Erythroblast (primary cell): ENCODE data around the gene COL6A1.

Experiments used
- DNase-seq, 2 experiments: peaks; one replicate each; lab custom pipeline; 2025; lab: John Stamatoyannopoulos, UW
- GATA1 ChIP-seq: IDR thresholded peaks from 2 replicates; pipeline ENCODE4 v1.6.1; 2011; ENCODE audit warnings: low read depth, mild to moderate bottlenecking, control low read depth, low read length, moderate library complexity
- POLR2A ChIP-seq: IDR thresholded peaks from 2 replicates; pipeline ENCODE4 v1.6.1; 2011; ENCODE audit warnings: mild to moderate bottlenecking, low read length

Gene COL6A1

GRCh38 chr21:45995686-45996179 lies 14.2 kb downstream of the COL6A1 start:
- TF ChIP-seq GATA1 (no peak), POLR2A (no peak)
- DNase-seq, result no peak

GRCh38 chr21:45996311-45997204 lies 15.0 kb downstream of the COL6A1 start:
- DNase-seq, result no peak
- TF ChIP-seq GATA1 (no peak), POLR2A (no peak)

GRCh38 chr21:45997205-45997494 lies 15.6 kb downstream of the COL6A1 start:
- DNase-seq, result no peak

DNA sequence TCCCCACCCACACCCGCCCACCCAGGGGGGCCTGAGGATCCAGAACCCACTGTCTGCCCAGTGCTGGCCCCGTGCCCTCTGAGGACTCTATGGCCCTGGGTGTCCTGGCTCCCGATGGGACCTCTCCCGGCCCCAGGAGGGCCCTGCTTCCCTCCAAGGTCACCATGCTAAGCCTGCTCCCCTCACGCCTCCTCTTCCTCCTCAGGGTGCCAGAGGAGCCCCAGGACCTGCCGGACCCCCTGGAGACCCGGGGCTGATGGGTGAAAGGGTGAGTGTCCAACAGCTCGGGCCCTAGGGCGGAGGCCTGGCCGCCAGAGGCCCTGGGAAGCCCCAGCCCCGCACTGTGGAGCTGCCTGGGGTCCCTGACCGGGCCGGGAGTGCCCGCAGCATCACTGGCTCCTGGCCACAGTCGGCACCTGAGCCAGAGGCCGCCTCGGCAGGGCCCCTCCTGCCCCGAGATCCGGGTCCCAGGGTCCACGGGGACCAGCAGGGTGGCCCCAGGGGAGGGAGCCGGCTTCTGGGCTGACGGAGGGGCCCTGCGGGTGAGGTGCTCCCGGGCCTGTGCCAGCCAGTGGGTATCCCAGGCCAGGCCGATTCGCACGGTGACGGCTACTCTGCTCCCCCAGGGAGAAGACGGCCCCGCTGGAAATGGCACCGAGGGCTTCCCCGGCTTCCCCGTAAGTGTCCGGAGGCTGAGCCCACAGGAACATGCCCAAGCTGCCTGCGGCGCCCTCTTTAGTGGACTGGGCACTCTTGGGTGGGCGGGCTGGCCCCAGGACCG lies 16.1 kb downstream of the COL6A1 start:
- no peak for TF ChIP-seq POLR2A
- TF ChIP-seq GATA1, result no peak
- DNase-seq, result no peak

More at GRCh38 chr21:45997205-45997494, 15.6 kb downstream of the COL6A1 start:
- TF ChIP-seq GATA1, result no peak
- TF ChIP-seq POLR2A, result no peak

GRCh38 chr21:45998276-45998701 lies 16.7 kb downstream of the COL6A1 start:
- no peak for DNase-seq
- TF ChIP-seq GATA1 (no peak), POLR2A (no peak)

DNA sequence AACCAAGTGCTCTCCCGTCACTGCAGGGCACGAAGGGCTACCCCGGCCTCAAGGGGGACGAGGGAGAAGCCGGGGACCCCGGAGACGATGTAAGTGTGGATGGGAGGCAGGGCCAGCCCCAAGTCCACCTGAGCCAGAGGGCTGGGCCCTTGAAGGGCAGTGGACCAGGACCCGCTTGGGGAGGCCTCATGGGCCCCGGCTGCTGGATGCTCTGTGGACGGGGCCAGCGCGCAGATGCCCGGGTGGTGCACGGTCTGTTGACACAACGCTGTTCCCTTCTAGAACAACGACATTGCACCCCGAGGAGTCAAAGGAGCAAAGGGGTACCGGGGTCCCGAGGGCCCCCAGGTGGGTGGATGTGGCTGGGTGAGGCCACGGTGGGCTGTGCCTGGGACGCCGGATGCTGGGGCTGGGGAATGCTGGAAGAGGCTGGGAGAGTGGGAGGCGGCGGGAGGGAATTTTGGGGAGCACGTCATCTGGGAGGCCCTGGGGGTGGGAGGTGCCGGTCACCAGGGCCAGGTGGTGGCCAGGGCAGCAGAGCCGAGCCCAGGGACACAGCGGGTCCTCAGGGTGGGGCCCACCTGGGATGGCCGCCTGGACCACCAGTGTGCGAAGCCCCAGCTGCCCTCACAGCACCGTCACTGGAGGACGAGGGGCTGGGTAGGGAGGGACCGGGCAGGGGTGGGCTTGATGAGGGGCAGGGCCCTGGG lies 17.5 kb downstream of the COL6A1 start:
- TF ChIP-seq GATA1, result no peak
- no peak for TF ChIP-seq POLR2A
- DNase-seq, result no peak

DNA sequence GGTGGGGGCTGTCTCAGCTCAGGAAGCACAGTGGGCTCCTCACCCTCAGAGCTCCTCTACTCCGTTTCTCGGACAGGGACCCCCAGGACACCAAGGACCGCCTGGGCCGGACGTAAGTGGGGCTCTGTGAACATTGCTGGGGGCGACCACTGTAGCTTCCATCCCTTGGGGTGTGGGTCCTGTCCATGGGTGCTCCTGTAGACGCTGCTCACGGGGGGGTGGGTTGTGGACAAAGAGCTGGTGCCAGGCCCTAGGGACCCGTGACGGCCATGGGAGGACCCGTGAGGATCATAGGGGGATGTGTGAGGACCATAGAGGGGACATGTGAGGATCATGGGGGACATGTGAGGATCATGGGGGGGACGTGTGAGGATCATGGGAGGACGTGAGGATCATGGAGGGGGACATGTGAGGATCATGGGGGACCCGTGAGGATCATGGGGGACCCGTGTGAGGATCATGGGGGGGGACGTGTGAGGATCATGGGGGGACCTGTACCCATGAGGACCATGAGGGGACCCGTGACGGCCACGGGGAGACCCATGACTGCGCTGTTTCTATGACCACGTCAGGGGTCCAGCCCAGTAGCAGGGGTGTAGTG lies 18.1 kb downstream of the COL6A1 start:
- DNase-seq, result no peak
- no peak for TF ChIP-seq GATA1
- no peak for TF ChIP-seq POLR2A

- no peak for TF ChIP-seq POLR2A
- TF ChIP-seq GATA1, result no peak
Measured at GRCh38 chr21:46000182-46000730, 18.7 kb downstream of the COL6A1 start.

DNA sequence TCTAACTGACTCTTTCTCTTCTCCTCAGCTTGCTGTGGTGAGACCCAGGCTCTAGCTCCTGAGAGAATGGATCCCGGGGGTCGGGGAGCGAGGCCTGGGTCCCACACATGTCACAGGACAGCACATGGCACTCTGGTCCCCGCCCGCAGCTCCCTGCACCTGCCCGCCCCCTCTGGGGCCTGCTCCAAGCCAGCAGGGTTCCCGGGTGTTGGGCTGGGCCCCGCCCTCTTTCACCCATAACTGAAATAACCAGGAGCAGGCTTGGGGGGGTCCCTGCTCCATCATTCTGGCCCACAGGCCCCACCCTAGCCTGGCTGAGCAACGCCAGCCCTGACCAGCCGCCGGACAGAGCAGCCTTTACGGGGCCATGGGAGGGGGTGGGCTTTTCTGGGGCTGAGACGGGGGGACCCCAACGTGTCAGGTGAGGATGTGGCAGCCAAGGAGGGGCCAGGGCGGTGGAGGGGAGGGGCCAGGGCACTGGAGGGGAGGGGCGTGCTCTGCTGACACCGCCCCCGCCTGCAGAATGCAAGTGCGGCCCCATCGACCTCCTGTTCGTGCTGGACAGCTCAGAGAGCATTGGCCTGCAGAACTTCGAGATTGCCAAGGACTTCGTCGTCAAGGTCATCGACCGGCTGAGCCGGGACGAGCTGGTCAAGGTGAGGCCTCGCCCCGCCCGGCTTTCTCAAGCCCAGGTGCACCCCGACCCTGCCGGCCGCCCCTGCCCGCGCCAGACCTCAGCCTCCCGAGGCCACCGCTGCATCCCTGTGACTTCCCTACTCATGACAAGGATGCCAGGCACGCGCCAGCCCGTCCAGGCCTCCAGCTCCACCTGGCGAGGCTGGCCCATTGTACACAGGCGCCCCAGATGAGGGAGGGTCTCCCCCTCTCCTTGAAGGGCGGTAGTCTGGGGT lies 19.4 kb downstream of the COL6A1 start:
- TF ChIP-seq POLR2A, result no peak

More at GRCh38 chr21:46000182-46000730, 18.7 kb downstream of the COL6A1 start:
- DNase-seq, result no peak

GRCh38 chr21:46001821-46002681 lies 20.5 kb downstream of the COL6A1 start:
- TF ChIP-seq POLR2A (no peak), GATA1 (no peak)
- DNase-seq, result no peak

More for the DNA sequence above, 19.4 kb downstream of the COL6A1 start:
- DNase-seq, result no peak
